IMR-90 (cell line): ENCODE results near the gene PSMD8. TPM values are rescaled to one million over a fixed set of nuclear protein-coding genes. Genes with fewer than 3 reads are reported as not detected.
A peak's percentile ranks its signal among the peaks of the same experiment; 100 is the strongest.

Source experiments
- ATAC-seq: fragments of 200-7000 bp; cut with Tn5 transposase; 2 replicates; pipeline ENCODE4 v1.9.1; 2020; ENCODE audit warnings: low read depth, mild to moderate bottlenecking, moderate library complexity
- BruUV-seq: library from RNA; stranded (reverse); fragments of 400-500 nt; replicated peaks from 2 replicates; lab custom pipeline; 2021; lab: Mats Ljungman, UMichigan
- CTCF ChIA-PET: fragments of 300-600 bp; formaldehyde crosslinking; extraction: SDS; loops from one replicate; lab custom pipeline; 2021; ENCODE audit warnings: antibody characterized with exemption; lab: Yijun Ruan, JAX
- POLR2A ChIA-PET: fragments of 300-600 bp; sonication (Branson Sonifier 250); formaldehyde crosslinking; loops from one replicate; lab custom pipeline; 2022; ENCODE audit warnings: antibody characterized with exemption; ENCODE audit not compliant: unreplicated experiment; lab: Charles Lee
- DNase-seq: peaks from one replicate; pipeline ENCODE4 v3.0.0; 2013
- H2AFZ ChIP-seq: replicated peaks from 2 replicates; pipeline ENCODE3; 2013; ENCODE audit warnings: low read length, mild to moderate bottlenecking; ENCODE audit not compliant: poor library complexity
- H2AK5ac ChIP-seq: 2 replicates; pipeline ENCODE4 v1.6.1; 2013; ENCODE audit warnings: low read depth, low read length, inconsistent platforms
- H2AK9ac ChIP-seq: replicated peaks from 2 replicates; pipeline ENCODE3; 2013; ENCODE audit warnings: mild to moderate bottlenecking, low read depth, low read length, moderate library complexity; ENCODE audit not compliant: poor library complexity
- H2BK120ac ChIP-seq: 2 replicates; pipeline ENCODE4 v1.6.1; 2013; ENCODE audit warnings: low read depth, low read length, inconsistent platforms
- H2BK15ac ChIP-seq: 3 replicates; pipeline ENCODE4 v1.6.1; 2013; ENCODE audit warnings: low read depth, low read length, inconsistent platforms
- H2BK20ac ChIP-seq: 2 replicates; pipeline ENCODE4 v1.6.1; 2013; ENCODE audit warnings: low read depth, mild to moderate bottlenecking, inconsistent platforms, low read length, moderate library complexity
- H2BK5ac ChIP-seq: 2 replicates; pipeline ENCODE4 v1.6.1; 2013; ENCODE audit warnings: mild to moderate bottlenecking, low read depth, low read length, inconsistent platforms; ENCODE audit not compliant: poor library complexity, severe bottlenecking
- H3K14ac ChIP-seq: replicated peaks from 2 replicates; pipeline ENCODE4 v1.6.1; 2013; ENCODE audit warnings: low read depth, low read length, inconsistent platforms
- H3K18ac ChIP-seq: 2 replicates; pipeline ENCODE4 v1.6.1; 2013; ENCODE audit warnings: low read depth, low read length, control low read depth
- H3K23ac ChIP-seq: 2 replicates; pipeline ENCODE4 v1.6.1; 2013; ENCODE audit warnings: low read depth, low read length, inconsistent platforms
- H3K27ac ChIP-seq: 2 replicates; pipeline ENCODE4 v1.5.1; 2013; ENCODE audit warnings: mild to moderate bottlenecking, control low read depth, low read length; ENCODE audit not compliant: insufficient read depth
- H3K27me3 ChIP-seq: 2 replicates; pipeline ENCODE4 v1.6.1; 2013; ENCODE audit warnings: low read length; ENCODE audit not compliant: control insufficient read depth, insufficient read depth
- H3K36me3 ChIP-seq: 2 replicates; pipeline ENCODE4 v1.6.1; 2013; ENCODE audit warnings: low read length, mixed read lengths; ENCODE audit not compliant: control insufficient read depth, insufficient read depth
- H3K4ac ChIP-seq: 2 replicates; pipeline ENCODE4 v1.6.1; 2013; ENCODE audit warnings: low read depth, low read length, inconsistent platforms
- H3K4me1 ChIP-seq: 2 replicates; pipeline ENCODE4 v1.6.1; 2013; ENCODE audit warnings: low read length, mixed read lengths; ENCODE audit not compliant: control insufficient read depth, insufficient read depth
- H3K4me2 ChIP-seq: 2 replicates; pipeline ENCODE4 v1.6.1; 2013; ENCODE audit warnings: low read depth, mild to moderate bottlenecking, control low read depth, low read length, moderate library complexity
- H3K4me3 ChIP-seq: 2 replicates; pipeline ENCODE4 v1.5.1; 2013; ENCODE audit warnings: low read depth, mild to moderate bottlenecking, control low read depth, low read length, moderate library complexity; ENCODE audit not compliant: insufficient read depth
- H3K56ac ChIP-seq: 2 replicates; pipeline ENCODE4 v1.6.1; 2013; ENCODE audit warnings: low read length, inconsistent platforms; ENCODE audit not compliant: insufficient read depth; ENCODE audit errors: extremely low read depth
- H3K79me1 ChIP-seq, 2 experiments: 2 replicates each; pipeline ENCODE4 v1.6.1; 2013; ENCODE audit warnings: low read length in 2 of 2, inconsistent platforms in 1 of 2, low read depth in 1 of 2
- H3K9ac ChIP-seq: 2 replicates; pipeline ENCODE4 v1.6.1; 2013; ENCODE audit warnings: low read depth, low read length, control low read depth
- H3K9me1 ChIP-seq: 2 replicates; pipeline ENCODE4 v1.6.1; 2013; ENCODE audit warnings: low read length, inconsistent platforms; ENCODE audit not compliant: insufficient read depth
- H3K9me3 ChIP-seq: 2 replicates; pipeline ENCODE4 v1.6.1; 2013; ENCODE audit warnings: low read length; ENCODE audit not compliant: control insufficient read depth, insufficient read depth
- H4K20me1 ChIP-seq: 2 replicates; pipeline ENCODE4 v1.6.1; 2013; ENCODE audit warnings: low read length, inconsistent platforms; ENCODE audit not compliant: insufficient read depth
- H4K5ac ChIP-seq: 2 replicates; pipeline ENCODE4 v1.6.1; 2013; ENCODE audit warnings: mild to moderate bottlenecking, low read depth, low read length, control low read depth
- H4K8ac ChIP-seq, 2 experiments: 2 replicates each; pipeline ENCODE4 v1.6.1; 2013; ENCODE audit warnings: low read depth in 2 of 2, low read length in 2 of 2, control low read depth in 1 of 2, inconsistent platforms in 1 of 2
- H4K91ac ChIP-seq: 2 replicates; pipeline ENCODE4 v1.6.1; 2013; ENCODE audit warnings: low read depth, low read length, inconsistent platforms; ENCODE audit not compliant: insufficient read depth
- BHLHE40 ChIP-seq: fragments of 150-350 bp; IDR thresholded peaks from 2 replicates; pipeline ENCODE4 v1.6.1; 2016; ENCODE audit warnings: mild to moderate bottlenecking, low read depth, low read length
- CEBPB ChIP-seq: IDR thresholded peaks from 2 replicates; pipeline ENCODE4 v1.6.1; 2012; ENCODE audit warnings: low read depth, low read length, improper control_type of control experiment
- FOS ChIP-seq: fragments of 150-350 bp; IDR thresholded peaks from 2 replicates; pipeline ENCODE4 v1.6.1; 2016; ENCODE audit warnings: low read depth, low read length
- MAFK ChIP-seq: IDR thresholded peaks from 2 replicates; pipeline ENCODE4 v1.6.1; 2012; ENCODE audit warnings: low read depth, low read length, improper control_type of control experiment
- POLR2A ChIP-seq: IDR thresholded peaks from 2 replicates; pipeline ENCODE4 v1.6.1; 2012; ENCODE audit warnings: mild to moderate bottlenecking, low read depth, low read length
- RCOR1 ChIP-seq: IDR thresholded peaks from 2 replicates; pipeline ENCODE4 v1.6.1; 2012; ENCODE audit warnings: mild to moderate bottlenecking, low read length, improper control_type of control experiment; ENCODE audit not compliant: insufficient replicate concordance
- WGBS, 2 experiments: methylation state at CpG; one replicate each; pipeline versions ENCODE4 v1.1.5 to v1.1.7; 2013; ENCODE audit warnings: missing lambda C conversion rate in 2 of 2; ENCODE audit not compliant: insufficient read length in 1 of 2; ENCODE audit errors: extremely low coverage in 2 of 2; 5-methylcytosine and 5-hydroxymethylcytosine counted together
- dilution Hi-C: fragments of 300-500 bp; cut with HindIII; formaldehyde crosslinking; loops from one replicate; pipeline ENCODE4 v1.14.3; 2018; ENCODE audit warnings: low sequenced_read_pairs; ENCODE audit not compliant: unreplicated experiment
- in situ Hi-C: fragments of 300-500 bp; cut with MboI; formaldehyde crosslinking; loops from 3 replicates; pipeline ENCODE4 v1.14.3; 2019; ENCODE audit warnings: low sequenced_read_pairs, inconsistent platforms, mixed read lengths
- intact Hi-C: fragments of 100-400 bp; cut with micrococcal nuclease; formaldehyde crosslinking; loops from 2 replicates; pipeline ENCODE4 v1.10.0; 2022
- polyA plus RNA-seq, 3 experiments: library from polyadenylated mRNA; depleted of rRNA; stranded (reverse); fragments of >200 nt; gene quantifications; 2 replicates each; pipeline ENCODE4 v1.2.3, GENCODE V29; 2012; ENCODE audit warnings: low replicate concordance in 1 of 3
- total RNA-seq: library from RNA; depleted of rRNA; stranded (reverse); fragments of >200 nt; gene quantifications from 2 replicates; pipeline ENCODE4 v1.2.3, GENCODE V29; 2012

Gene PSMD8
- total and polyA plus RNA-seq, 2 of the 4 experiments (the other 2 are of a cell fraction), result 475 to 644 TPM

DNA sequence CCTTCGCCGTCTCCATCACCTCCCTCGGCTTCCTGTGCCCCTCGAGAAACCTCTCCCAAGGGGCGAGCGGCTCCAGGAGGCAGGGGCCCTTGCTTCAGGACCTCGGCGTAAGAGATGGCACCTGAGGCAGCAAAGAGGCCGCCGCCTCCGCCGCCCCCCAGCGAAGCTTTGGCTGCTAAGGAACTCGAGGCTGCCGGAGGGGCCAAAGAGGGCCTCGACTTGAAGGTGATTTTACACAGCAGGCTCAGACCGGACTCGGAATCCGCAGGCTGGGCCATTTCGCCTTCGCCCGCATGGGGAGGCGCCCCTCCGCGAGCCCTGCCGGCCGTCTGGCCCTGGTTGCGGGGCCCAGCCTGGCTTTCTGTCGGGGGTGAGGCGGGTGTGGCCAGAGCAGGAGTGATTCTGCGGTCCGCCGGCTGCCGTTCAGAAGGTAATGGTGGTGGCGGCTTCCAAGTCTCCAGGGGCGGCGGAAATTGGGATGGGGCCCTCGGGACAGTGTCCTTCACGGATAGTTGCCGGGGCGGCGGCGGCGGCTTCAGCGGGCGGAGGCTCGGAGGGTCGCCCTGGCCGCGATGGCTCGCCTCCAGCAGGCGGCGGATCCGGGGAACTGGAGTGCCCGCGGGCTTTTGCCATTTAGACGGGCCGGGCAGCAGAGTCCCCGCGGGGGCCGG lies 12.1 kb downstream of the PSMD8 start:
- H4K8ac ChIP-seq, result no peak overlapping the region
- no peak overlapping the region for H2AK9ac ChIP-seq
- peaks cover 29% of the 10 kb centered on the region for H3K36me3 ChIP-seq
- CTCF ChIA-PET, result no interaction called here
- no peak overlapping the region for H3K23ac ChIP-seq
- peaks cover 7% of the 10 kb centered on the region for H3K9me1 ChIP-seq
- no peak overlapping the region for H4K91ac ChIP-seq
- H3K56ac ChIP-seq, result no peak overlapping the region
- no peak overlapping the region for H3K4me3 ChIP-seq
- ATAC-seq, result no peak
- no peaks in the 10 kb centered on the region for H3K9me3 ChIP-seq
- intact Hi-C loops (loop anchor here (5.0 kb wide), 1 partner anchor 154 kb away; no protein-coding TSS in a partner anchor), dilution Hi-C loops (no loop called here), in situ Hi-C loops (no loop called here)
- no peak for DNase-seq
- no peak overlapping the region for H2BK120ac ChIP-seq
- no peak overlapping the region for H3K27ac ChIP-seq
- H4K20me1 ChIP-seq, result peaks cover 14% of the 10 kb centered on the region
- no peak overlapping the region for H3K18ac ChIP-seq
- no peak overlapping the region for H3K14ac ChIP-seq
- BruUV-seq, result no TSS peak
- no peak overlapping the region for H3K4ac ChIP-seq
- no peak overlapping the region for H3K9ac ChIP-seq
- WGBS, 2 experiments, result 72% methylated on average over 25 of the region's 61 CpGs; no CpG with 5 or more reads in 1 of the 2 experiments
- H3K27me3 ChIP-seq, result no peaks in the 10 kb centered on the region
- H3K4me2 ChIP-seq, result no peak overlapping the region
- H3K79me1 ChIP-seq, result peaks cover 8 to 54% of the 10 kb centered on the region in 2 experiments; a peak in 3 of 4 replicates
- H3K4me1 ChIP-seq, result peaks cover 2% of the 10 kb centered on the region
- H2AK5ac ChIP-seq, result no peak overlapping the region
- TF ChIP-seq BHLHE40 (no peak), MAFK (no peak), FOS (no peak), CEBPB (no peak), POLR2A (no peak), RCOR1 (no peak)
- no peak overlapping the region for H2BK20ac ChIP-seq
- peak overlapping the region; percentile 90 for H2AFZ ChIP-seq
- H2BK15ac ChIP-seq, result no peak overlapping the region
- H4K5ac ChIP-seq, result no peak overlapping the region
- H2BK5ac ChIP-seq, result no peak overlapping the region
- POLR2A ChIA-PET, result interaction anchor here (2.4 kb wide), 1 partner anchor 12 kb away, joined by 12 read pairs; the partner anchor contains the start of gene PSMD8
